Hepatocyte (in vitro differentiated cells): ENCODE results near the gene ACP1. TPM values are rescaled to one million over a fixed set of nuclear protein-coding genes. Genes with fewer than 3 reads are reported as not detected.

ENCODE experiments used
- DNase-seq: peaks from one replicate; pipeline ENCODE4 v3.0.0-alpha.2; 2016; ENCODE audit warnings: low spot score
- H2AFZ ChIP-seq: fragments of 200-600 bp; sonication (generic); 2 replicates; pipeline ENCODE4 v1.6.0; 2016; ENCODE audit warnings: antibody characterized with exemption, mild to moderate bottlenecking
- H3K27ac ChIP-seq: fragments of 200-600 bp; sonication (generic); 2 replicates; pipeline ENCODE4 v1.5.1; 2016; ENCODE audit warnings: mild to moderate bottlenecking
- H3K27me3 ChIP-seq: fragments of 200-600 bp; sonication (generic); 2 replicates; pipeline ENCODE4 v1.6.1; 2016
- H3K36me3 ChIP-seq: fragments of 200-600 bp; sonication (generic); replicated peaks from 2 replicates; pipeline ENCODE4 v1.5.1; 2016; ENCODE audit warnings: low read depth; ENCODE audit not compliant: insufficient read depth
- H3K4me1 ChIP-seq: fragments of 200-600 bp; sonication (generic); 2 replicates; pipeline ENCODE4 v1.5.1; 2016; ENCODE audit warnings: mild to moderate bottlenecking, moderate library complexity; ENCODE audit not compliant: insufficient read depth
- H3K4me2 ChIP-seq: fragments of 200-600 bp; sonication (generic); 2 replicates; pipeline ENCODE4 v1.6.0; 2016
- H3K4me3 ChIP-seq: fragments of 200-600 bp; sonication (generic); 2 replicates; pipeline ENCODE4 v1.5.1; 2016; ENCODE audit warnings: mild to moderate bottlenecking
- H3K79me2 ChIP-seq: fragments of 200-600 bp; sonication (generic); 2 replicates; pipeline ENCODE4 v1.6.0; 2017; ENCODE audit warnings: mild to moderate bottlenecking
- H3K9me2 ChIP-seq: fragments of 200-600 bp; sonication (generic); replicated peaks from 2 replicates; pipeline ENCODE4 v1.6.0; 2017; ENCODE audit warnings: mild to moderate bottlenecking; ENCODE audit not compliant: insufficient read depth
- H3K9me3 ChIP-seq: fragments of 200-600 bp; sonication (generic); 2 replicates; pipeline ENCODE4 v1.5.1; 2016; ENCODE audit warnings: low read depth, mild to moderate bottlenecking
- H4K20me1 ChIP-seq: fragments of 200-600 bp; sonication (generic); 2 replicates; pipeline ENCODE4 v1.6.0; 2016; ENCODE audit warnings: mild to moderate bottlenecking; ENCODE audit not compliant: insufficient read depth, poor library complexity, severe bottlenecking
- CTCF ChIP-seq: fragments of 200-600 bp; sonication (generic); IDR thresholded peaks from 2 replicates; pipeline ENCODE4 v1.5.1; 2016; ENCODE audit warnings: antibody characterized with exemption, mild to moderate bottlenecking; ENCODE audit not compliant: poor library complexity
- EZH2 ChIP-seq: fragments of 200-600 bp; sonication (generic); IDR thresholded peaks from 2 replicates; pipeline ENCODE4 v1.6.1; 2016; ENCODE audit warnings: antibody characterized with exemption, mild to moderate bottlenecking, borderline replicate concordance
- EZH2phosphoT487 ChIP-seq: fragments of 200-600 bp; sonication (generic); IDR thresholded peaks from one replicate; pipeline ENCODE4 v1.6.1; 2018; ENCODE audit warnings: antibody characterized with exemption, mild to moderate bottlenecking, low read depth, moderate library complexity; ENCODE audit not compliant: unreplicated experiment, severe bottlenecking
- WGBS: methylation state at CpG from one replicate; pipeline ENCODE4 v1.1.6; 2016; ENCODE audit warnings: low lambda C conversion rate; ENCODE audit errors: missing lambda C conversion rate; 5-methylcytosine and 5-hydroxymethylcytosine counted together
- polyA plus RNA-seq: library from polyadenylated mRNA; unstranded; fragments of >200 nt; fragmentation: Nextera tagmentation; extraction: Ambion mirVana; gene quantifications from 2 replicates; pipeline ENCODE4 v1.2.1, GENCODE V29; 2016
- total RNA-seq: library from RNA; depleted of rRNA; stranded (reverse); fragments of >200 nt; gene quantifications from 2 replicates; pipeline ENCODE4 v1.2.3, GENCODE V29; 2014

Gene ACP1
- total and polyA plus RNA-seq, 2 experiments from 2014 or later = 175 to 194 TPM

GRCh38 chr2:278312-278926 lies 13.7 kb downstream of the ACP1 start:
- DNase-seq = no peak
- Histone ChIP-seq H3K4me1 (no peaks in the 10 kb centered on the region), H3K4me3 (no peak overlapping the region), H2AFZ (no peak overlapping the region), H3K27ac (no peak overlapping the region), H3K27me3 (no peaks in the 10 kb centered on the region), H3K9me2 (no peaks in the 10 kb centered on the region), H3K4me2 (no peak overlapping the region), H3K79me2 (peaks cover 41% of the 10 kb centered on the region), H3K9me3 (no peaks in the 10 kb centered on the region), H4K20me1 (peaks cover 31% of the 10 kb centered on the region), H3K36me3 (no peaks in the 10 kb centered on the region)
- TF ChIP-seq CTCF (no peak), EZH2phosphoT487 (no peak), EZH2 (no peak)
- 100% methylated on average over 2 of the region's 2 CpGs for WGBS

DNA sequence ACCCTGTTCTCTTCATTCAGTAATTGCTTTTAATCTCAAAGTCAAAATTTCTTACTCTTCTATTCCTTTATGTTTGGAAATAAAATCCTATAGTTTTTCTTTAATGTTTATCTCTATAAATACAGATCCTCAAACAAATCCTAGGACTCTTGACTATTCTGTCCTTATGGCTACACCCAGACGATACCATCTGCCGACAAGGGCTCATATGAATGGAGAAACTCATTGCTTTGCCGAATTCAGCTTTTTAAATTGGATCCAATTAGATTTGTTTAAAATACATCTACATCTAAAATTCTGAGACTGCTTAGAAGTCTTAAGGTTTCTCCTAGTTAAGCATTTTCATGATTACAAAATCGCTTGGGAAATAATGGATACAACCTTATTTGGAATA lies 14.2 kb downstream of the ACP1 start:
- H2AFZ ChIP-seq = no peak overlapping the region
- no peaks in the 10 kb centered on the region for H3K27me3 ChIP-seq
- H3K9me2 ChIP-seq = no peaks in the 10 kb centered on the region
- H3K27ac ChIP-seq = no peak overlapping the region
- no peaks in the 10 kb centered on the region for H3K36me3 ChIP-seq
- peaks cover 26% of the 10 kb centered on the region for H4K20me1 ChIP-seq
- 98% methylated on average over 4 of the region's 4 CpGs for WGBS
- TF ChIP-seq EZH2phosphoT487 (no peak), EZH2 (no peak), CTCF (no peak)
- peaks cover 36% of the 10 kb centered on the region for H3K79me2 ChIP-seq
- H3K9me3 ChIP-seq = no peaks in the 10 kb centered on the region
- no peak overlapping the region for H3K4me2 ChIP-seq
- H3K4me1 ChIP-seq = no peaks in the 10 kb centered on the region
- H3K4me3 ChIP-seq = no peak overlapping the region
- no peak for DNase-seq

DNA sequence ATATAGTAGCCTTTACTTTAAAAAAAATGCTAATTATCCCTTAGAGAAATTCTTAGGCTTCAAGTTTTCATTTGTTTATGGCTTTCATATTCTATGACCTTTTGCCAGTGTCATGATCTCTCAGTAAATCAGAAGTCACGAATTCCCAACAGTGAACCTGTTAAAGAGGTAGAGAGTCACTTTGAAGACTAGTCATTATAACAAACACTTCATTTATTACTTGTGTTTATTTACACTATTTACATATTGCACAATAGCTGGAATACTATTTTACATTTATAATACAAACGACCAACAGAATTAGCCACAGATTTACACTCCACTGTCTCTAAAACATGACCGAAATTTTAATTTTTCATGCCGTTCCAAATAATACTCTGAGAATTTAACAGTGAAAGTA lies 14.6 kb downstream of the ACP1 start:
- TF ChIP-seq EZH2 (no peak), EZH2phosphoT487 (no peak), CTCF (no peak)
- peaks cover 32% of the 10 kb centered on the region for H3K79me2 ChIP-seq
- H3K9me3 ChIP-seq = no peaks in the 10 kb centered on the region
- H3K27ac ChIP-seq = no peak overlapping the region
- H3K4me3 ChIP-seq = no peak overlapping the region
- H3K9me2 ChIP-seq = no peaks in the 10 kb centered on the region
- no peaks in the 10 kb centered on the region for H3K36me3 ChIP-seq
- WGBS = 96% methylated on average over 4 of the region's 4 CpGs
- H3K4me1 ChIP-seq = no peaks in the 10 kb centered on the region
- H3K27me3 ChIP-seq = no peaks in the 10 kb centered on the region
- H4K20me1 ChIP-seq = peaks cover 24% of the 10 kb centered on the region
- DNase-seq = no peak
- H3K4me2 ChIP-seq = no peak overlapping the region
- no peak overlapping the region for H2AFZ ChIP-seq
